A549 (cell line): ENCODE data around the gene ATP8A2.

Experiments
- CTCF ChIP-seq: fragments of >200 bp; sonication (Bioruptor Twin); formaldehyde crosslinking; IDR thresholded peaks from 3 replicates; pipeline ENCODE4 v1.5.1; 2016
- FOSL2 ChIP-seq, 2 experiments: fragments of 450-650 bp in 1 of 2; fragments of >200 bp in 1 of 2; sonication (Bioruptor Twin) in 1 of 2; formaldehyde crosslinking; IDR thresholded peaks; 2 replicates each; pipeline versions ENCODE4 v1.5.0 to v1.6.1; 2016 to 2020; ENCODE audit warnings: mild to moderate bottlenecking in 1 of 2, moderate library complexity in 1 of 2
- JUN ChIP-seq, 2 experiments: fragments of >200 bp; sonication (Bioruptor Twin); formaldehyde crosslinking; IDR thresholded peaks; 2 replicates in 1 of 2; 3 replicates in 1 of 2; pipeline ENCODE4 v1.6.1; 2016 to 2017
- JUNB ChIP-seq: fragments of >200 bp; sonication (Bioruptor Twin); formaldehyde crosslinking; IDR thresholded peaks from 2 replicates; pipeline ENCODE4 v1.6.1; 2016
- POLR2A ChIP-seq: IDR thresholded peaks from 2 replicates; pipeline ENCODE4 v1.6.1; 2012; ENCODE audit warnings: mild to moderate bottlenecking, low read length
- POLR2AphosphoS2 ChIP-seq: conservative IDR thresholded peaks from 2 replicates; pipeline ENCODE4 v1.6.1; 2012; ENCODE audit warnings: low read length, improper control_type of control experiment, inconsistent platforms
- RAD21 ChIP-seq, 2 experiments: fragments of >200 bp in 1 of 2; sonication (Bioruptor Twin) in 1 of 2; formaldehyde crosslinking in 1 of 2; IDR thresholded peaks in 1 of 2; conservative IDR thresholded peaks in 1 of 2; 2 replicates in 1 of 2; 3 replicates in 1 of 2; pipeline ENCODE4 v1.6.1; 2012 to 2018; ENCODE audit warnings: inconsistent platforms in 1 of 2
- REST ChIP-seq: fragments of 200-600 bp; sonication (generic); IDR thresholded peaks from 2 replicates; pipeline ENCODE4 v1.6.1; 2016; ENCODE audit warnings: antibody characterized with exemption, mild to moderate bottlenecking, moderate library complexity

GRCh38 chr13:26030331-26030730 is 658.6 kb downstream of the ATP8A2 start:
- TF ChIP-seq CTCF = no peak
- no peak for TF ChIP-seq JUNB
- no peak for TF ChIP-seq POLR2A
- TF ChIP-seq FOSL2 (IDR thresholded peaks at IDR 0.05) = no peak
- TF ChIP-seq FOSL2 (CRISPR knock-in tag; IDR thresholded peaks at IDR 0.05) = no peak
- TF ChIP-seq RAD21 (conservative IDR thresholded peaks at IDR 0.05 in 1 of 2, IDR thresholded peaks at IDR 0.05 in 1 of 2) = no peak
- no peak for TF ChIP-seq REST
- no peak for TF ChIP-seq JUN (IDR thresholded peaks at IDR 0.05)
- TF ChIP-seq POLR2AphosphoS2 = no peak
